ENCODE data around the gene NUP160. TPM values are rescaled to one million over a fixed set of nuclear protein-coding genes. Genes with fewer than 3 reads are reported as not detected.
"Not testable (repeated sequence)": the region's sequence is repeated elsewhere in the genome, so short reads cannot be mapped to it uniquely, and the experiment has no call there.

Gene NUP160
- total and polyA plus RNA-seq, 2 of the 8 experiments (the other 6 are each of a cell fraction or from before 2014, with no cell fraction given) = 44.6 to 100 TPM

DNA sequence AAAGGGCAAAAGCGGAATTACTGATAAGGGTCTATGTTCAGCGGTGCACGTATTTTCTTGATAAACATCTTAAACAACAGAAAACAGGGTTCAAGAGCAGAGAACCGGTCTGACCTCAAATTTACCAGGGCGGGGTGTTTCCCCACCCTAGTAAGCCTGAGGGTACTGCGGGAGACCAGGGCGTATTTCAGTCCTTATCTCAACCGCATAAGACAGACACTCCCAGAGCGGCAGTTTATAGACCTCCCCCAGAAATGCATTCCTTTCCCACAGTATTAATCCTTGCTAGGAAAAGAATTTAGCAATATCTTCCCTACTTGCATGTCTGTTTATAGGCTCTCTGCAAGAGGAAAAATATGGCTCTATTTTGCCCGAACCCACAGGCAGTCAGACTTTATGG, 27.7 kb upstream of the NUP160 start:
- TF ChIP-seq EP300 (IDR thresholded peaks at IDR 0.05; ENCODE audit: borderline replicate concordance in 1 of 2, low read depth in 2 of 2, low read length in 2 of 2) = peak in 1 of 2 experiments; percentile 87; a peak in 1 of 3 replicates
- H2AFZ ChIP-seq (ENCODE audit: low read length); H3K36me3 ChIP-seq (ENCODE audit: control insufficient read depth in 2 of 4, insufficient read depth in 4 of 4, low read length in 3 of 4); POLR2A ChIA-PET (ENCODE audit: partially characterized antibody); FAIRE-seq; H3K4me1 ChIP-seq (replicated peaks in 1 of 4; ENCODE audit: control insufficient read depth in 3 of 4, insufficient read depth in 4 of 4, low read length in 3 of 4); H3K9ac ChIP-seq (replicated peaks in 1 of 4; ENCODE audit: extremely low read depth in 1 of 4, low read depth in 3 of 4, low read length in 3 of 4); H3K4me3 ChIP-seq (ENCODE audit: extremely low read depth in 1 of 4, insufficient read depth in 2 of 4, low read depth in 3 of 4, low read length in 4 of 4); H2BK5ac ChIP-seq (ENCODE audit: low read depth, low read length); H3K79me1 ChIP-seq (ENCODE audit: low read depth, low read length); H3K4ac ChIP-seq (replicated peaks; ENCODE audit: insufficient read length, low read depth, low read length); H4K5ac ChIP-seq (ENCODE audit: insufficient read length, low read depth, low read length); H3K4me2 ChIP-seq (ENCODE audit: insufficient read depth in 1 of 2, low read depth in 2 of 2, low read length in 2 of 2); H2AK5ac ChIP-seq (ENCODE audit: low read depth, low read length); H3K79me2 ChIP-seq (ENCODE audit: control insufficient read depth in 1 of 2, insufficient read depth in 2 of 2, low read length in 2 of 2); H2BK12ac ChIP-seq (ENCODE audit: low read depth, low read length); DNase-seq (ENCODE audit: low read depth in 1 of 2, low spot score in 2 of 2); H3K27me3 ChIP-seq (replicated peaks in 1 of 4; ENCODE audit: control insufficient read depth in 3 of 4, extremely low read depth in 1 of 4, insufficient read depth in 3 of 4, low read length in 3 of 4); H4K20me1 ChIP-seq (replicated peaks in 1 of 2; ENCODE audit: control insufficient read depth in 1 of 2, insufficient read depth in 2 of 2, low read length in 2 of 2); H3K23me2 ChIP-seq (ENCODE audit: low read depth, low read length); H3K23ac ChIP-seq (ENCODE audit: insufficient read length); H2BK120ac ChIP-seq (replicated peaks; ENCODE audit: low read depth, low read length); H4K8ac ChIP-seq (ENCODE audit: extremely low read depth, insufficient read depth, low read length); H2BK20ac ChIP-seq (ENCODE audit: low read length); H3K18ac ChIP-seq (ENCODE audit: extremely low read depth, low read length); H3K56ac ChIP-seq (replicated peaks; ENCODE audit: insufficient read length, low read depth, low read length); H3K27ac ChIP-seq (ENCODE audit: low read depth, low read length); H2BK15ac ChIP-seq (ENCODE audit: low read length); H4K91ac ChIP-seq (replicated peaks; ENCODE audit: insufficient read length, low read length); H3K14ac ChIP-seq (ENCODE audit: insufficient read length); CTCF ChIA-PET (ENCODE audit: partially characterized antibody): not testable (repeated sequence)
- WGBS, 2 experiments (ENCODE audit: extremely low coverage in 1 of 2, insufficient coverage in 1 of 2, insufficient read length in 1 of 2, insufficient replicate concordance in 2 of 2, low coverage in 1 of 2, low lambda C conversion rate in 2 of 2, missing lambda C conversion rate in 1 of 2) = 91% methylated on average over 10 of the region's 10 CpGs; no CpG with 5 or more reads in 1 of the 2 experiments
- H3K9me3 ChIP-seq (ENCODE audit: insufficient read depth in 2 of 2, low read depth in 1 of 2, low read length in 1 of 2) = peaks cover 13 to 14% of the 10 kb centered on the region in 2 experiments; a peak in 2 of 4 replicates
